ENCODE results near the gene DPF3.

DNA sequence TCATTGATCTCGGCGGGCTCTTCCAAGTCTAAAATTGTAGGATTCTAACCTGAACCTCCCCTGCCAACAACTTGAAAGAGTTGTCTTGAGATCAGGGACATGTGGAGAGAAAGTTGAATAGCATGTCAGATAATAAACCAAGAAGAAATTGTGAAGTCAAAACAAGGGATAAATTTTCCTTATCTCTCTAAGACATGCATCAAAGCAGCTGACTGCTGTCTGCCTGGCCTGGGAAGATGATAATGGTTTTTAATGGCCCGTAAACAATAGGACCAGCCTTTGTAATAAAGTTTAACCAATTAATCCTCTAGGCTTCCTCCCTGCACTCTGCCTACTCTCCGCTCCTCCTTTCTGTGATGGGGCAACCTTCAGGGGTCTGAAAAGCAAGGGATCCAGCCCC, 67.9 kb downstream of the DPF3 start:
- TF ChIP-seq, protein P1, sequence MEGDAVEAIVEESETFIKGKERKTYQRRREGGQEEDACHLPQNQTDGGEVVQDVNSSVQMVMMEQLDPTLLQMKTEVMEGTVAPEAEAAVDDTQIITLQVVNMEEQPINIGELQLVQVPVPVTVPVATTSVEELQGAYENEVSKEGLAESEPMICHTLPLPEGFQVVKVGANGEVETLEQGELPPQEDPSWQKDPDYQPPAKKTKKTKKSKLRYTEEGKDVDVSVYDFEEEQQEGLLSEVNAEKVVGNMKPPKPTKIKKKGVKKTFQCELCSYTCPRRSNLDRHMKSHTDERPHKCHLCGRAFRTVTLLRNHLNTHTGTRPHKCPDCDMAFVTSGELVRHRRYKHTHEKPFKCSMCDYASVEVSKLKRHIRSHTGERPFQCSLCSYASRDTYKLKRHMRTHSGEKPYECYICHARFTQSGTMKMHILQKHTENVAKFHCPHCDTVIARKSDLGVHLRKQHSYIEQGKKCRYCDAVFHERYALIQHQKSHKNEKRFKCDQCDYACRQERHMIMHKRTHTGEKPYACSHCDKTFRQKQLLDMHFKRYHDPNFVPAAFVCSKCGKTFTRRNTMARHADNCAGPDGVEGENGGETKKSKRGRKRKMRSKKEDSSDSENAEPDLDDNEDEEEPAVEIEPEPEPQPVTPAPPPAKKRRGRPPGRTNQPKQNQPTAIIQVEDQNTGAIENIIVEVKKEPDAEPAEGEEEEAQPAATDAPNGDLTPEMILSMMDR (IDR thresholded peaks at IDR 0.05): no peak
- no peak for TF ChIP-seq POLR2AphosphoS5 (IDR thresholded peaks at IDR 0.05; ENCODE audit: low read depth, low read length)
